Activated naive CD8-positive, alpha-beta T cell treated with anti-CD3 and anti-CD28 coated beads, Interleukin-2, amount 50 U/mL, for 16 hours (primary cell): ENCODE data around the gene ARRDC2.
A peak's percentile ranks its signal among the peaks of the same experiment; 100 is the strongest.
"Not testable (repeated sequence)": the region's sequence is repeated elsewhere in the genome, so short reads cannot be mapped to it uniquely, and the experiment has no call there.

Experiments
- DNase-seq: peaks from one replicate; pipeline ENCODE4 v3.0.0-alpha.2; 2020; ENCODE audit warnings: low read depth, low spot score

The ARRDC2 gene

DNA sequence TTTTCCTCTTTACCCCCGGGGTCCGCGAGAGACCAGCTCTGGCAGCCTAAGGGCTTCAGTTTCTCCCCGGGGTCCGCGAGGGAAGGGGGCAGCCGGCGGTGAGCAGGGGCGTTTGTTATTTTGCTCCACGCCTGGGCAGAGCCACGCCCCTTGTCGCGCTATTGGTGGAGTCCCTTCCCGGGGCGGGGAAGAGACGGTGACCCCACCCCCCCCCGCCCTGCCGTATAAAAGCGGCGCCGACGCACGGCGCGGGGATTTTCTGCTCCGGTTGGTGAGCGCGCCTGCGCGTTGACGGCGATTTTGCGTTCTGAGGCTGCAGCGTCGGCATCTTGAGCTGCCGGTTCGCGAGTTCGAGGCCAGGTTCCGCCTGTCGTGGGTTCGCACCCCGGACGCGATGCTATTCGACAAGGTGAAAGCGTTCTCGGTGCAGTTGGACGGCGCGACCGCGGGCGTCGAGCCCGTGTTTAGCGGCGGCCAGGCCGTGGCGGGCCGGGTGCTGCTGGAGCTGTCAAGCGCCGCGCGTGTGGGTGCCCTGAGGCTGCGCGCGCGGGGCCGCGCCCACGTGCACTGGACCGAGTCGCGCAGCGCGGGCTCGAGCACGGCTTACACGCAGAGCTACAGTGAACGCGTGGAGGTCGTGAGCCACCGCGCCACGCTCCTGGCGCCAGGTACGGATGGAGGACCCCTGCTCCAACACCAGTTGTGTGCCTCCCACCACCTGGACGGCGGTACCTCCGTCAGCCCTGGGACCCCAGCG, at the start of gene ARRDC2:
Gene ARRDC2 (plus strand): TSS at position 254 of the 757 bp plus-strand sequence. CDS start 141 bp downstream, at position 395.
- DNase-seq = peak; percentile 68

DNA sequence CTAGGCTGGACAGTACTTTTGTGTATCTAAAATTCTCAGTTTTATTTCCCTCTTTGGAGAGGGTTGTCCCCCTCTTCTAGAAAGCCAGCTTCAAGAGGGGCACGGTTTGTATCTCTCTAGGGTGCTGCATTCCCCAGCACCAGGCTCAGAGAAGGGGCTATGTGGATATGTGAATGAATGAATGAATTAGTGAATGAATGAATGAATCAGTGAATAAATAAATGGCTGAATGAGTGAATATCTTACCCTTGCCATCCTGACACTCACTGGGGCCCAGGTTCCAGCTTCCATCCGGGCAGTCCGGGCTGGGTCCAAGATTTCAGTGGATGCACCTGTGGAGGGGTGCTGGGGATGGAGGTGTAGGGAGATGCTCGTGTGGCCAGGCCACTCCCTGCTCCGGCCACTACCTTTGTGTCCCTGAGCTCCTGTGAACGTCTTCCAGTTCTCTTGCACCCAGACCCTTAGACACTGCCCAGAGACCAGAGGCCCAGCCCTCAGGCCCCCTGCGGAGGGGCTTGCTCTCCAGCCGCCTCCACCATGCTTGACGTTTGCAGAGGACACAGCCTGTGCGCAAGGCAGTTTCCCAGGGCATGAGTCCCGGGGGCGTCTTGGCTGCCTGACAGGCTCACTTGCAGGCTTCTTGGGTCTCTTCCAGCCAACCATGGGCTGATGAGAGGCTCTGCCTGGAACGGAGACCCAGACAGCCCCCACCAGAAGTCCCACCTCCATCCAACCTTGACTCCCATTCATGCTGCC, 43.9 kb upstream of the ARRDC2 start:
- no peak for DNase-seq

DNA sequence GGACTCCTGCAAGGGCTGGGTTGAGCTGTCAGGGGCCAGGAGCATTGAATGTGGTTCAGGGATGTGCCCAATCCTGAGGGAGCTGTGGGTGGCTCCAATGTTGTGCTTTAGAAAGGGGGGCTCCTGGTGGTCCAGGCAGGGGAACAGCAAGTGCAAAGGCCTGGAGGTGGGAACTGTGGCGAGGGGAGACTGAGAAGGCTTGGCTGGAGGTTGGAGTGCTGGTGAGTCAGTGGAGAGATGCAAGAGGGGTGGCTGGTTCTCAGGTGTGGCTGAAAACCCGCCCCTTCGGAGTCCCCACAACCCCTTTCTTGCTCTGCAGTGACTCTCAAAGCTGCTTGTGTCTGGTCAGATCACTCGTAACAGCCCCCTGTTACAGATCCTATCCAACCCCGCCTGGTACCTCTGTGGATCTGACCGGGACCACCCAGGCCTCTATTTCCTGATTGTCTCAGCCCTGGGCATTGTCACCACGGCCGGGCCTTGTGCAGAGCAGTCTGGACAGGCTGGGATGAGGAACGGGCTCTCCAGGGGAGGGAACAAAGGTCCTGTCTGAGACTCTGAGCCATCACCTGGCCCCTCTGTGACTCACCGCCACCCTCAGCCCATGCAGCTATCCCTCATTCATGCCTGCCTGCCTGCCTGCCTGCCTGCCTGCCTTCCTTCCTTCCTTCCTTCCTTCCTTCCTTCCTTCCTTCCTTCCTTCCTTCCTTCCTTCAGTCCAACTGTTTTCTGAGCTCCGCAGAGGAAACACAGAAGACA, 42.4 kb upstream of the ARRDC2 start:
- DNase-seq = no peak

DNA sequence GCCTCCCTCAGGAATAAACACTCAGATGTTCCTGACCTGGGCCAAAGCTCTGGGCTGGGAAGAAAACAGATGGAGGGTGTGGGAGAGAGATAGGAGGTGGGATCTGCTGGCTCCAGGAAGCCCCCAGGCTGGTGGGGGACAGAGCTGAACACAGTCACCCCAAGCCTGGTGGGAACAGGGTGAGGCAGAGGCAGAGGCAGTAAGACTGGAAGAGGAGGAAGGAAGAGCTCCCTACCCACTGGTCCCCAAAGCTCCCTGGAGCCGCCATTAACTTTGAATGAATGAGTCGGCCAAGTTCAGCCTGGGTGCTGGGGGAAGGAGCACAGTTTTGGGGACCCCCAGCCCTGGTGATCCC, 41.9 kb upstream of the ARRDC2 start:
- DNase-seq = no peak

DNA sequence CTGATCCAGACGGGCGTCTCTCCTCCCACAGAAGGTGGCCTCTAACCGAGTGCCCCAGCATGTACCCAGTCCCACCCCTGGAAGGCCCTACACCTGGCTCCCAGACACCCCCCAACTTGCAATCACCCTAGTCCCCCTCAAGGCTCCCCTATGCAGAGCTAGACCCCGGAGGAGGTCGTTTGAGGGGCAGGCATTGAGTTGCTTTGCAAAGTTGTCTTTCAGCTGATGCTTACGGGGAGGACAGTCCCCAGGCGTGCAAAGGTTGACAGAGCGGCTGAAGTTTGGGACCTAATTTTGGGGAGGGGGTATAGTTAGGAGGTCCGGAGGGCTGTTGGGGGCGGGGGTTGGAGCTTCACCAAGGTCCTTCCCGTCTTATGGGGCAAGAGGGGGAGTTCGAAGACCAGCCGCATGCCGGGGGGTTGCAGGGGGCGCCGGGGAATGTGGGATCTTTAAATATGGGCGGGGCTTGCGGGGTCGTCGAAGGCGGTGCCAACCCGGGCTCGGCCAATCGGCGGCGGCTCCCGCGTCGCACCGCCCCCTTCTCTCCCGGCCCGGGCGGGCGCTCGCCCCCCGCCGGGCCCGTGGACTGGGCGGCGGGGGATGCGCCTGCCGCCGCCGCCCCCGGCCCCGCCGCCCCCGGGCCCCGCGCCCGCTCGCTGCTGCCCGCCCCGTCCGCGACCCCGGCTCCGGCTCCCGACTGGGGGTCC, 41.3 kb upstream of the ARRDC2 start, which contains the start of gene KCNN1:
Gene KCNN1 (plus strand): TSS at position 558 of the 707 bp plus-strand sequence. CDS start 6,782 bp downstream, outside the sequence.
- DNase-seq = no peak

DNA sequence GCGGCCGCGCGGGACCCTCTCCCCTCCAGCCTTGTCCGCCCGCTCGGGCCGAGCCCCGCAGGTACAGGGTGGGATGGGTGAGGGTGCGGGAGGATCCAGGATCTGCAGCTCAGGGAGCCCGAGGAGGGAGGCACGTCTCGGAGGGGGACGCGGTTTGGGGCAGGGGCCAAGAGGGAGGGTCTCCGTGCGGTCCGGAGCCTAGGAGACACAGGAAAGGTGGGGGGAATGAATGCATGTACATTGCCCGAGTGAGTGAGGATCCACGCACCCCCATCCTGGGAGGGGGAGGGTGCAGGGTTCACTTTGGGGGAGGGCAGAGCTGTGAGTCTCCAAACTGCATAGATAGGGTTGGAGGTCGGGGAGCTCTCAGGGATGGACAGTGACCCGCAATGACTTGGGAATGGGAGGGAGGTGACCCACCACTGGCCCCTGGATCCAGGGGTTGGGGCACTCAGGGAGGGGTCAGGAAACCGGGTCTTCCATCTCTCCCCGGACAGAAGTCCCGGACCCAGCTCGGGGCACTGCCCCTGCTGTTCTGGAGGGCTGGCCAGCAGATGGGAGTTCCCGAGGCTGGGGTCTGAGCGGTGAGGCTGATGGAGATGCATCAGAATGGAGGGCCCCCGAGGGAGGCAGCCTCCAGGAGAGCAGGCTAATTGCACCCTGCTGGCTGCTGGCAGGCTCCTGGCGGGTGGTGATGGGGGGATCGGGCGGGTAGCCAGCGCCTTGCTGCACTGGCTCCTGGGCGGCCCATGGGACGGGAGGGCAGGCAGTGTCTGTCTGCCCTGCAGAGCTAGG, 40.5 kb upstream of the ARRDC2 start:
- no peak for DNase-seq

DNA sequence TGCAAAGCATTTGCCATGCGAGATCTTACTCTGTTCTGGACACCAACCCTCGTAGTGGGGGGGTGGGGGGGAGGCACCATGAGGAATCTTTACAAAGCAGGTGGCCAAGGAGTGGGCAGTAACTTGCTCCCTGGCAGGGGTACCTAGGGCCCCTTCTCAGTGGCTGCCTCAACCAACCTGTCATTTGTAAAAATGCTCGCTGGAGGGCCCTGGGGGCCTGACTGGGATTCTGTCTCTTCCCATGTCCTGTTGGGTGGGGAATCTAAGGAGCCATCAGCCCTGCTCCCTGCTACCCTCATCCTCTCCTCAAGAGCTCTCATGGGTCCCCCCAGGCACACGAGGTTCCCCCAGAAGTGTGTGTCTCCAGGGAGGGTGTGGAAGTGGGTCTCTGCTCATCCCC, 39.6 kb upstream of the ARRDC2 start:
- DNase-seq = no peak

DNA sequence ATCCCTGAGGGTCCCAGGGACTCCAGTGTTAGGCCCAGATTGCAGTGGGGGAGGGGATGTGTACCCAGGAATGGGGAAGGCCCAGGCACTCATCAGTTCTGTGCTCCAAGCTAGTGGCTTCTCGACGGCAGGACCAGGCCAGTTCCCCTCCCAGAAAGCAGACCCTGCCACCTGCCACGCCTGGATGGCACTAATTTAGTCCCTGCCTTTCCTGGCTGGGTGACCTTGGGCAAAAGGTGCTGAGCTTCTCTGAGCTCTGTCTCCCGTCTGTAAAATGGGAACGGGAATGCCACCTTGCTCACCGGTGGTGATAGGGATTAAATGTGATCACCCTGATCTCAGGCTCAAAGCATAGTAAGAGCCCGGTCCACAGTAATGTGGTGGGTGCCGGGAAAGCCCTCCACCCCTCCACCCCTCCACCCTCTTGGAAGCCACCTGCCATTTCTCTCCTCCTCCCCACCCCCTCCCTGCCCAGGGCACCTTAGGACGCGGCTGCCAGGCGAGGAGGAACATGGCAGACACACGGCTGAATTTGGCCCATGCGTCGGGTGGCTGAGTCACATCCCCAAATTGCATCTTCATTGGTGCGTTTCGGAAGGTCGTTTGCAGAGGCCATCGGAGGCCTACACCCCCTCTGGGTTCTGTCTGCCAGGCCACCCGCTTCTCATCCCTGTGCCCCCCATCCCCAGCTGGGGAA, 38.7 kb upstream of the ARRDC2 start:
- DNase-seq = no peak

DNA sequence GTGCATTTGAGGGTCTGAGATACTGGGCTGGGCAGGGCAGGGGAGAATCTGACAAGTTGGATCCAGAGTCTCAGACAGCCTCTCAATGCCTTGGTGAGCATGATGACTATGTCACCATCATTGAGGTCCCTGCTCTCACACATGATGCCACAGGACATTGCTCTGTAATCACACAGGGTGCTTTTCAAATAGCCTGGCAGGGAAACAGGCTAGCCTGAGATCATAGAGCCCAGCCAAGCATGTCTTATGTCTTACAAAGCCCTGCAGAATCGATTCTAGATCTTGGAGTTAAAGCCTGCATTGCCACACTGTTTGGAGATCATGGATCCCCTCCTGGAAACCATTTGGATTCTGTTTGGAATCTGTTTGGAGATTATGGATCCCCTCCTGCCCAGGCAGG, 35.7 kb upstream of the ARRDC2 start:
- no peak for DNase-seq

DNA sequence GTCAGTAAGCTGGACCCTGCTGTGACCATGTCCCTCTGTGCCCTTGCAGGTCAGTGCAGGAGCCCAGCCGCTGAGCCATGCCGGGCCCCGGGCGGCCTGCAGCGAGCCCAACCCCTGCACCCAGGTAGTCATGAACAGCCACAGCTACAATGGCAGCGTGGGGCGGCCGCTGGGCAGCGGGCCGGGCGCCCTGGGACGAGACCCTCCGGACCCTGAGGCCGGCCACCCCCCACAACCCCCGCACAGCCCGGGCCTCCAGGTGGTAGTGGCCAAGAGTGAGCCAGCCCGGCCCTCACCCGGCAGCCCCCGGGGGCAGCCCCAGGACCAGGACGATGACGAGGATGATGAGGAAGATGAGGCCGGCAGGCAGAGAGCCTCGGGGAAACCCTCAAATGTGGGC, 34.2 kb upstream of the ARRDC2 start:
- DNase-seq = no peak

DNA sequence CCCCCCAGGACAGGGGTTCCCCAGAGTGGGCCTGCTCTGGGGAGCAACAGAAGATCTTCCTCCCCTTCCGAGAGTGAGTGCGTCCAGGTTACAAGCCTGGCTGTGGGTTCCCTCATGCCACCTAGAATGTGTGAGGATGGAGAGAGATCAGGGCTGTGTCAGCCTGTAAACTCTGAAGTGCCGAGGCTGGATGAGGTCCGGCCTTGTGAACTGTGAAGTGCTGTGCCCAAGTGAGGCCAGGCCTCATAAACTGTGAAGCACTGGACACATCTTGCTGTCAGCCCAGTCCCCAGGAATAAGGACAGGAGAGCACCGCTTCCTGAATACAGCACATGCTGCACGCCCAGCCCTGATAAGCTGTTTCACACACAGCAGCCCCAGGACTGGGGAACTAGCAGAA, 33.4 kb upstream of the ARRDC2 start:
- no peak for DNase-seq

DNA sequence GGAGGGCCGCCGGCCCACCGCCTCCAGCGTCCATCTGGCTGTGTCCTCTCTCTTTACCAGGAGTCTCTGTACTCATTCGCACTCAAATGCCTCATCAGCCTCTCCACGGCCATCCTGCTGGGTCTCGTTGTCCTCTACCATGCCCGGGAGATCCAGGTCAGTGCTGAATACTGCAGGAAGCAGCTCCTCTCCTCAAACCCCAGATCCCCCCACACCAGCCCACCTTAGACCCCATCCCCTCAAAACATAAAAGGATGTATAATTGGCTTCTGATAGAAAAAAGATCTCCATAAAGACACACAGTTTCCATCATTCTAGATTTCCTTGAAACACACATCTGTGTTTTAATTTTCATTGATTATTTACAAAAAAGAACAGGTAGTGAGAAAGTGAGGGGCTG, 32.9 kb upstream of the ARRDC2 start:
- no peak for DNase-seq

DNA sequence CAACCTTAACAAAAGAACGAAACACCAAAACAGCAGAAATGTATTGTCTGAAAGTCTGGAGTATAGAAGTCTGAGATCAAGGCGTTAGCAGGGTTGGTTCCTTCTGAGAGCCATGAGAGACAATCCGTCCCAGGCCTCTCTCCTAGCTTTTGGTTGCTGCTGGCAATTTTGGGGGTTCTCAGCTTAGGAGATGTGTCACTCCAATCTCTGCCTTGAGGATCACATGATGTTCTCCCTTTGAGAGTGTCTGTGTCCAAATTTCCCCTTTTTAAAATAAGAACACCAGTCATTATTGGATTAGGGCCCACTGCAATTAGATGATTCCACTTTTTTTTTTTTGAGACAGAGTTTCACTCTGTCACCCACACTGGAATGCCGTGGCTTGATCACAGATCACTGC, 30.9 kb upstream of the ARRDC2 start:
- no peak for DNase-seq

DNA sequence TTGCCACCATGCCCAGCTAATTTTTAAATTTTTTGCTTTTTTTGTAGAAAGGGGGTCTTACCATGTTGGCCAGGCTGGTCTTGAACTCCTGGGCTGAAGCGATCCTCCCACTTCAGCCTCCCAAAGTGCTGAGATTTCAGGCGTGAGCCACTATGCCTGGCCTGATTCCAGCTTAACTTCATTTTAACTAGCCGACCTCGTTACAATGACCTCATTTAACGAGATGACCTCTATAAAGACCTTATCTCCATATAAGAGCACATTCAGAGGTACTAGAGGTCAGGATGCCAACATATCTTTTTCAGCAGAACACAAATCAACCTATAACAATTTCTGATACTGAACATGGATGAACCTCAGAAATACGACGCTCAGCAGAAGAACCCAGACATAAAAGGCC, 30.5 kb upstream of the ARRDC2 start:
- no peak for DNase-seq

DNA sequence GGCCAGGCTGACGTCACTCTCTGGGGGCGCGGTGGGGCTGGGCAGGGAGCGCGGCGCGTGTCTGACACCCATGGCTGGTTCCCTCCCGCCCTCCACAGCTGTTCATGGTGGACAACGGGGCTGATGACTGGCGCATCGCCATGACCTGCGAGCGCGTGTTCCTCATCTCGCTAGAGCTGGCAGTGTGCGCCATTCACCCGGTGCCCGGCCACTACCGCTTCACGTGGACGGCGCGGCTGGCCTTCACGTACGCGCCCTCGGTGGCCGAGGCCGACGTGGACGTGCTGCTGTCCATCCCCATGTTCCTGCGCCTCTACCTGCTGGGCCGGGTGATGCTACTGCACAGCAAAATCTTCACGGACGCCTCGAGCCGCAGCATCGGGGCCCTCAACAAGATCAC, 26.4 kb upstream of the ARRDC2 start:
- no peak for DNase-seq

DNA sequence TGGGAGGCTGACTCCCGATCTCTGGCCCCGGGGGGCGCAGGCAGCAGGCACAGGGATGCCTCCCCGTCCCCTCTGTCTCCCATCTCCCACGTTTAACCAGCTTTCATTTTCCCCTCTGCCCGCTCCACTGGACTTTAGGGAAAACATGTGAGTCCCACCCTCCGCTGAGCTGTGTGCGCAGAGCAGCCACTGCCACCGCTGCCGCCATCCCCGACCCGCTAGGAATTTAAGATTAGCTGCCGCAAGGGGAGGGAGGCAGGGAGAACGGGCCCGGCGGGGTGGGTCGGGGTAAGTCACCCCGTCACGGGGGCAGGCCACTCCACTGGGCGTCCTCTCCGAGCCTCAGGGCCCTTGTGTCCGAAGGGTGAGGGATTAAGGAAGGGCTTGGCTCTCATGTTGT, 25.5 kb upstream of the ARRDC2 start:
- DNase-seq = no peak

DNA sequence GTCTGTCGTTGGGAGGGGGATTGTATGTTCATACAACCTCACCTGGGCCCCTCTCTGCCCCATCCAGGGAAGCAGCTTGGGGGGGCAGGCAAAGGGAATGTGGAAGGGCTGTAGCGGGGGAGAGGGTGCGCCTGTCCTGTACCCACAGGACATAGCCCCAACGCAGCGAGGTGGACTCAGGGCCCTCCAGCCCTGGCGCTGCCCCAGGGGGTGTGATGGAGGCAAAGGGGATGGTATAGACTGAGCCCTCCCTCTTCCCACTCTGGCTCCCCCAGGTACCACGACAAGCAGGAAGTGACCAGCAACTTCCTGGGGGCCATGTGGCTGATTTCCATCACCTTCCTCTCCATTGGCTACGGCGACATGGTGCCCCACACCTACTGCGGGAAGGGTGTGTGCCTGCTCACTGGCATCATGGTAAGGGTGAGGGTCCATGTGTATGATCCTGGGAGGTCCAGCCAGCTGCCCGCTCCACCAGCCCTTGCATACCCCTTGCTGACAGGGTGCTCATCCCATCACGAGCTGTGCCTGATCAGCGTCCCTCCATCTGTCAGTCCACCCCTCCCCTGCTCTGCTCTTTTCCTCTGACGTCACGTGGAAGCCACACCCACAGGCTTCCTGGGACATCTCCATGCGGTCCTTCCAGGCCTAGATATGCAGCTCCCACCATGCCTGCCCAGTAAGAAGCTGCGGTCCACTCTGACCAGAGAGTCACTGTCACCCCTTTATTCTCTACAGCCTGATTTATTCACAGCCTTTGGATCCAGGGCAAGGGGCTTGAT, 22.7 kb upstream of the ARRDC2 start:
- no peak for DNase-seq

DNA sequence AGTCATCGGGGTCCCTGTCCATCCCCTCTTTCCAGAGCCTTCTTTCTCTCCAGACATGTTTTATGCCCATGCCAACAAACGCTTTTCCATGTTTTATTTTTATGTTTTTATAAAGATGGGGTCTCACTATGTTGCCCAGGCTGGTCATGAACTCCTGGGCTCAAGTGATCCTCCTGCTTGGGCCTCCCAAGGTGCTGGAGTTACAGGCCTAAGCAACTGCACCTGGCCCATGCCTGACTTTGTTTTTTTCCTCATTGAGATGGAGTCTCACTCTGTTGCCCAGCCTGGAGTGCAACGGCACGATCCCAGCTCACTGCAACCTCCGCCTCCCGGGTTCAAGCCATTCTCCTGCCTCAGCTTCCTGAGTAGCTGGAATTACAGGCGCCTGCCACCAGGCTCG, 21.4 kb upstream of the ARRDC2 start:
- not testable (repeated sequence) for DNase-seq

DNA sequence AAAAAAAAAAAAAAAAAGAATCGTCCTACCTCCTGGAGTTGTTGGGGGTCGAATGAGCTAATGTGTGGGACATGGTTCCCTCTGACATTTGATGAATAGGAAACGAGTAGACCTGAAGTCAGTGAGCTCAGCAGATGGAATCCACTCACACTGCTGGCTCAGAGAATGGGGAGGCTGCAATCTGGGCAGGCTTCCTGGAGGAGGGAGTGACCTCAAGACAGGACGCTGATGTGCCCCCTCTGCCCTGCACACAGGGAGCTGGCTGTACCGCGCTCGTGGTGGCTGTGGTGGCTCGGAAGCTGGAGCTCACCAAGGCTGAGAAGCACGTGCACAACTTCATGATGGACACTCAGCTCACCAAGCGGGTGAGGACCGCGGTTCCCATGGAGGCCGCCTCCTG, 19.8 kb upstream of the ARRDC2 start:
- no peak for DNase-seq
